GM21390 (cell line): ENCODE results near the gene ZNF394.

ENCODE experiments used
- ATAC-seq: cut with Tn5 transposase; IDR thresholded peaks from one replicate; pipeline ENCODE4 v1.9.1; 2021; ENCODE audit not compliant: unreplicated experiment

Gene ZNF394

DNA sequence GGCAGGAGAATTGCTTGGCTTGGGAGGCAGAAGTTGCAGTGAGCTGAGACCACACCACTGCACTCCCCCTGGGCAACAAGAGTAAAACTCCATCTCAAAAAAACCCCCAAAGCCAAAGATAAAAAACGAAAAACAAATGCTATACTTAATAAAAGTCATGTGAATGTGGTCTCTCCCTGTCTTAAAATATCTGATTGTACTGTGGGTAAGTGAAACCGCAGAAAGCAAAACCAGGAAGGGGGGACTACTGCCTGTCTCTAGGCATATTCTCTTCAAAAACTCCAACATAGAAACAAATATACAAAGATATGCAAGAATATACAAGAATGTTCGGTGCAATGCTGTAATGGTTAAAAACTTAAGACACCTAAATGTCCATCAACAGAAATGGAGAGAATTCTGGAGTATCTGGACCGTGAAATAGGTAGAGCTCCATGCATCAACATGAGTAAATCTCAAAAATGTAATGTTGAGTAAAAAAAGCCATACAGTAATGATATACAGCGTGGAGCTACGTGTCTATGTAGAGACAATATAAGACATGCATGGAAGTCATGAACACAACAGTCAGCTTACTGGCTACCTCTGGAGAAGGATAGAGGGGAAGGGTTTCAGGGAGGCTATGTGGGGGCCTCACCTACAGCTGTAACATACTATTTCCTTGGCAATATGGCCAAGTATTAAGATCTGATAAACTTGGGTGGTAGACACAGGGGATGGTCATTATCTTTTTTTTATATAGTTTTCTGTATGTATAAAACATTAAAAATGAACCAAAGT, 2.1 kb downstream of the ZNF394 start:
- no peak for ATAC-seq

DNA sequence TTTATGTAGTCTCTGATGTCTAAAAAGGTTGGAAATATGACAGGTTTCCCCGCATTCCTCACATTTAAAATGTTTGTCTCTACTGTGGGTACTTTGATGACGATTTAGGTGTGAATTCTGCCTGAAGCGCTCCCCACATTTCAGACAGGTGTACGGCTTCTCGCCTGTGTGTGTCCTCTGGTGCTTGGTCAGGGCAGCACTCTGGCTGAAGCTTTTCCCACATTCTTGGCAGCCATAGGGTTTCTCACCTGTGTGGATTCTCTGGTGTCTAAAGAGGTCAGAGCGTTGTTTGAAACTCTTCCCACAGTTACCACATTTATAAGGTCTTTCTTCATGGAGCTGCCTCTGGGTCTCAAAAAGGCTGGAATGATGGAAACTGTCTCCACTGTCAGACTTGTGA, 6.3 kb downstream of the ZNF394 start:
- no peak for ATAC-seq

DNA sequence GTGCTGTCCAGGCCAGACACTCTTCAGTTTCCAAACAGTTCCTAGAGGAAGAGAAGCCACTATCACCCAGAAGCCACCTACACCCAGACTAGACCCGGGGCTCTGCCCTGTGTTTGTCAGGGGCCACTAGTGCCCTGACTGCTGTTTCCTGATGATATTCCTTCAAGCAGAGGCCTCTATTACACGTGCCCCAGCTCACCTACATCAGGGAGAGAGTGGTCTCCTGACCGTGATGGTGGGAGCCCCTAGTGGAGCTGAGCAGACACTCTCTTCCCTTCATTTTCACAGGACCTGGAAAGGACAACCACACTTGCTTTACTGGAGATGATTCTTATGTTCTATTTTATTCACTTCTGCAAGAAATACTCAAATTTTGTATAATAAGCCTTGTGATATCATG, 9.2 kb downstream of the ZNF394 start:
- no peak for ATAC-seq

DNA sequence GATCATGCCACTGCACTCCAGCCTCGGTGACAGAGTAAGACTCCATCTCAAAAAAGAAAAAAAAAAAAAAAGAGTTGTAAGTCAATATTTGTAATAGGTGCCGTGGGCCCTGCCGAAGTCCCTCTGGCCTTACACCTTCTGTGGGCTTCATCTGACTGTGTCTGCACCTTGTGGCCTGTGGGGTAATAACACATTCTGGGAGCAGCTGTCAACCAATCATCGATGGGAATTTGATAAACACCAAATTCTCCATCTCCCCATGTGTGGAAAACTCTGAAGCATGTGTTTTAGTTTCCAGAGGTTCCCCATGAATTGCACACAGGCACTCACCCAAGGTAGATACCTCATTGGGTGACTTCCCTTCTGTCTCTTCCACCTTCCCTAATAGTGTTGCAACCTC, 10.8 kb downstream of the ZNF394 start:
- ATAC-seq: no peak

- ATAC-seq: no peak
Observed at GRCh38 chr7:99485094-99485493, 15.0 kb downstream of the ZNF394 start.

GRCh38 chr7:99478464-99479440, 21.3 kb downstream of the ZNF394 start:
- ATAC-seq: no peak

GRCh38 chr7:99476107-99476506, 24.0 kb downstream of the ZNF394 start:
- ATAC-seq: no peak

DNA sequence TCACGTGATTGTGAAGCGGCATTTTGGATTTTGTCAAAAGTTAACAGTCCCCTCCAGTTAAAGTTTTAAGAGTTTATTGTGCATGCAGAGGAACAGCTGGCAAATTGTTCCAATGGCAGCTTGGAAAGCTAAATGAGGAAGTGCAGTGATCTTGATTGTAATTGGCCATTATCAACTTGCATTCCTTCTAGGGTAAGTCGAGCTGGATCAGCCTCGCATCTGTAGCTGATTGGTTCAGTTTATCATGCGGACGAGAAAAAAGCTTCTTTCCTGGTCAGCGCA, 26.8 kb downstream of the ZNF394 start:
- no peak for ATAC-seq

GRCh38 chr7:99472561-99473314, 27.3 kb downstream of the ZNF394 start, which contains the start of gene ZNF789:
Gene ZNF789 (plus strand): TSS chr7:99472890. CDS start chr7:99476457, 3,567 bp downstream.
- peak; percentile 95 for ATAC-seq

GRCh38 chr7:99469381-99470065, 30.6 kb downstream of the ZNF394 start:
- no peak for ATAC-seq

- no peak for ATAC-seq
Observed at GRCh38 chr7:99468336-99468918, 31.7 kb downstream of the ZNF394 start.

- ATAC-seq: no peak
Observed at GRCh38 chr7:99465421-99465768, 34.7 kb downstream of the ZNF394 start.

DNA sequence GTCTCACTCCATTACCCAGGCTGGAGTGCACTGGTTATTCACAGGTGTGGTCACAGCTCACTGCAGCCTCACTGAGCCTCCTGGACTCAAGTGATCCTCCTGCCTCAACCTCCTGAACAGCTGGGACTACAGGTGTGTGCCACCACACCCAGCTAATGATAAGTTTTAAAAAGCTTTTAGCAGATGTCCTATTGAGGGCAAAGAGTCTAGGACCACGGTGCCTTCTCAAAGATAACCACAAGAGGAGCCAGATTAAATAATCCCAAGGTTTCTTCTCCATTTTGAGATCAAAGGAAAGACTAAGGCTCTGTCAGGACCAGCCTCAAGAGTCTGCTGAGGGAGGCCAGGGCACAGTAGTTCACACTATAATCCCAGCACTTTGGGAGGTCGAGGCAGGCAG, 38.9 kb downstream of the ZNF394 start:
- ATAC-seq: no peak

DNA sequence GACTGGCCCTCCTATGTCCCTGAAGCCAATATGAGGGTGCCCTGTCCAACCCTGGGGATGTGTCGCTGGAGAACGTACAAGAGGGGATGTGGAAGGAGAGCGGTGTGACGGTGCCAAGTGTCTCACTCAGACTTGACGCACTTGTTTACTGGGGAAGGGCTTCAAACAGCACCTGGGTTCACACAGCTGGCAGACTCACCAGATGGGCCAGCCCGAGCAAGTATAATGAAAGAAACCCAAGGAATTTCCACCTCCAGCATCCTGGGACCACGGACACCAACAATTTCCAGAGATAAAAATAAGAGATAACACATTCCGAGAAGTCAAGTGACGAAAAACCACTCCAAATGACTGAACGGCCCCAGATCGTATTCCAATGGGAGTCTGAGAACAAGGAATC, 39.4 kb downstream of the ZNF394 start:
- ATAC-seq: no peak

GRCh38 chr7:99459087-99459486, 41.0 kb downstream of the ZNF394 start:
- ATAC-seq: no peak

DNA sequence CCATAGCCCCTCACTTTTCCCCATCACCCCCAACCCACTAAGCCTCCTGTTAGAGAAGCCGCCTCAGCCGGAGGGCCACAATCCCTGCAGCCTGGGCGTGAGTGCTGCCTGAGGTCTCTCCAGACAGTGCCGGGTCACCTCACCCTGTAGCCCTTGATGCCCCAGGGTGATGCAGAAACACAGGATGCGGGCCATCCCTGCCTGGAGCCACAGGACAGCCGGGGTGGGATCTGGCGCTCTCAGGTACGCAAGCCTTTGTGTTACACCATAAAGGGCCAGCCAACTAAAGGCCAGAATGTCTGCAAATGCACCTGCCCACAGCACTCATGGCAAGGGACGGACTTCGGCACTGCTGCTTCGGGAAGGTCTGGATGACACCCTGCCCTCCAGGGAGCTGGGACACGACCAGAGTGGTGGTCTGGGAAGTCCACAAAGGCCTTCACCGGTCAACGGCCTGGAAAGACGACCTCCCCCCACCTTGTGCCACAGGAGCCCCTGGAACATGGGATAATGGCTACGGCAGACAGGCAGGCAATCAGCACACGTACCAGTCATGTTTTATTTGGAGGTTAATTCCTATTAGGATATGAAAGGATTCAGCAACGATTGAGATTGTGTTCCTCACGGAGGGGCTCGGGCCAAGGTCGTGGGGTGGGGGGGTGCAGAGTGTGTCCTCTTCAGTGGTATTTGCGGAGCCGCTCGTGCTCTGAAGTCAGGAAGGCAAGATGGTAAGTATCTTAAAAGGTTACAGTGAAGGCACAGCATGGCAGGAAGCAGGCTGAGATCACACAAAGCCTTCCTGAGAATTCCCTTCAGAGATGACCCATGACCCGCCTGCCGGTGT, 42.2 kb downstream of the ZNF394 start:
- ATAC-seq: no peak

- no peak for ATAC-seq
Observed at GRCh38 chr7:99457050-99457649, 42.9 kb downstream of the ZNF394 start.

DNA sequence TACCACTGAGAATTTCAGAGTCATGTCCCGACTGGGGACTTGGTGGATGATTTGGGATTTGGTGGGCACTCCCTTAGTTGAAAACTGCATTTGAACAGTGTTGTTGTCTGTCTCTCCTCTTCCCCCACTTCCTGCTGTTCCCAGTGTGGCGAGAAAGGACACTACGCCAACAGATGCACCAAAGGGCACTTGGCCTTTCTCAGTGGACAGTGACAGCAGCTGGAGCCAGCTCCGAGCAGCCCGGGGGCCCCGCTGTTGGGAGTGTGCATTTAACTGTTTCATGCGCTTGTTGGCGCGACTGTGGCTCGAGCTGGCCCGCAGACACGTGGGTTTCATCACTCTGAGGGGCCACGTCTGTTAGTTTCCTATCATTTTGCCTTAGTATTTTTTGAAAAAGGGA, 43.8 kb downstream of the ZNF394 start:
- ATAC-seq: no peak

GRCh38 chr7:99455874-99456273, 44.2 kb downstream of the ZNF394 start:
- ATAC-seq: no peak
